ENCODE data around the gene IL27RA.
"Not testable (repeated sequence)": the region's sequence is repeated elsewhere in the genome, so short reads cannot be mapped to it uniquely, and the experiment has no call there.

The IL27RA gene

GRCh38 chr19:14035706-14036105, 4.1 kb downstream of the IL27RA start:
- Mint-ChIP-seq H3K36me3 (peaks cover 3% of the 10 kb centered on the region), H3K4me1 (ENCODE audit: low read depth) (peaks cover 25% of the 10 kb centered on the region), H3K9me3 (ENCODE audit: low read depth) (no peaks in the 10 kb centered on the region), H3K27me3 (no peaks in the 10 kb centered on the region), H3K4me3 (no peak overlapping the region), H3K27ac (no peak overlapping the region)

DNA sequence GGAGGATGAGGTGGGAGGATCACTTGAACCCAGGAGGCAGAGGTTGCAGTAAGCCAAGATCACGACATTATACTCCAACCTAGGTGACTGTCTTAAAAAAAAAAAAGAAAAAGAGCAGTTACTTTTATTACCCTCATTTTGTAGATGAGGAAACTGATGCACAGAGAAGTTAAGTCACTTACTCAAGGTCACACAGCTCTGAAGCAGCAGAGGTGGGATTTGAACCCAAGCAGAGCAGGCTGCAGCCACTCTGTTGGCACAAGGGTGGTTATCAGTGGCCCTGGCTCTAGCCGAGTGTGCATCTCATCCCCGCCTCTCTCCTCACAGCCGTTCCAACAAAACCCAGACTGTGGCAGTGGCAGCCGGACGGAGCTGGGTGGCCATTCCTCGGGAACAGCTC, 7.6 kb downstream of the IL27RA start:
- Mint-ChIP-seq H3K4me3 (no peak overlapping the region), H3K36me3 (peaks cover 2% of the 10 kb centered on the region), H3K27me3 (no peaks in the 10 kb centered on the region), H3K9me3 (ENCODE audit: low read depth) (no peaks in the 10 kb centered on the region), H3K27ac (no peak overlapping the region), H3K4me1 (ENCODE audit: low read depth) (peaks cover 14% of the 10 kb centered on the region)

DNA sequence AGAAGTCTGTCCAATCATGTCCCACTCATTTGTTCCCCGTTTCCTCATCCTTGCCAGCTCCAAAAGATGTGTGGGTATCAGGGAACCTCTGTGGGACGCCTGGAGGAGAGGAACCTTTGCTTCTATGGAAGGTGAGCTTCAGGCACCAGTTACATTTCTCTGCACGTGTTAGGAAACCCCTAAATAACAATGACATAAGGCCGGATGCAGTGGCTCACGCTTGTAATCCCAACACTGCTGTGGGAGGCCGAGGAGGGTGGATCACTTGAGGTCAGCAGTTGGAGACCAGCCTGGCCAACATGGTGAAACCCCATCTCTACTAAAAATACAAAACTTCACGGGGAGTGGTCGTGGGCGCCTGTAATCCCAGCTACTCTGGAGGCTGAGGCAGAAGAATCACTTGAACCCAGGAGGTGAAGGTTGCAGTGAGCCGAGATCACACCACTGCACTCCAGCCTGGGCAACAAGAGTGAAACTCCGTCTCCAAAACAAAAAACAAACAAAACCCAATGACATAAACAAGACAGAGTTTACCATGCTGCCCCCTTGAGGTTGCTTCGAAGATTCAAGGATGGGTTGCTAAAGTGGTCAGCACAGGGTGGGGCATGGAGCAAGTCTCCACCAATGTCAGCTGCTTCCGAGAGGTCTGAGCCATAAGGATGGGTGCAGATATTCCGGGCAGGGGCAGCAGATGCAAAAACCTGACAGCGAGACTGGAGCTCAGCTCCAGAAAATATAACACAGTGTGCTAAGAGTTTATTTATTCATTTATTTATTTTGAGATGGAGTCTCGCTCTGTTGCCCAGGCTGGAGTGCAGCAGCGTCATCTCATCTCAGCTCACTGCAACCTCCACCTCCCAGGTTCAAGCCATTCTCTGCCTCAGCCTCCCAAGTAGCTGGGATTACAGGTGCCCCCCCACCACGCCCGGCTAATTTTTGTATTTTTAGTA, 11.4 kb downstream of the IL27RA start:
- H3K27ac Mint-ChIP-seq: peak overlapping the region; percentile 64
- not testable (repeated sequence) for H3K4me1 Mint-ChIP-seq (ENCODE audit: low read depth); H3K9me3 Mint-ChIP-seq (ENCODE audit: low read depth); H3K4me3 Mint-ChIP-seq; H3K36me3 Mint-ChIP-seq; H3K27me3 Mint-ChIP-seq

GRCh38 chr19:14047866-14048265, 16.3 kb downstream of the IL27RA start:
- H3K4me1 Mint-ChIP-seq (ENCODE audit: low read depth): peaks cover 10% of the 10 kb centered on the region
- not testable (repeated sequence) for H3K27ac Mint-ChIP-seq; H3K36me3 Mint-ChIP-seq; H3K27me3 Mint-ChIP-seq; H3K4me3 Mint-ChIP-seq; H3K9me3 Mint-ChIP-seq (ENCODE audit: low read depth)

DNA sequence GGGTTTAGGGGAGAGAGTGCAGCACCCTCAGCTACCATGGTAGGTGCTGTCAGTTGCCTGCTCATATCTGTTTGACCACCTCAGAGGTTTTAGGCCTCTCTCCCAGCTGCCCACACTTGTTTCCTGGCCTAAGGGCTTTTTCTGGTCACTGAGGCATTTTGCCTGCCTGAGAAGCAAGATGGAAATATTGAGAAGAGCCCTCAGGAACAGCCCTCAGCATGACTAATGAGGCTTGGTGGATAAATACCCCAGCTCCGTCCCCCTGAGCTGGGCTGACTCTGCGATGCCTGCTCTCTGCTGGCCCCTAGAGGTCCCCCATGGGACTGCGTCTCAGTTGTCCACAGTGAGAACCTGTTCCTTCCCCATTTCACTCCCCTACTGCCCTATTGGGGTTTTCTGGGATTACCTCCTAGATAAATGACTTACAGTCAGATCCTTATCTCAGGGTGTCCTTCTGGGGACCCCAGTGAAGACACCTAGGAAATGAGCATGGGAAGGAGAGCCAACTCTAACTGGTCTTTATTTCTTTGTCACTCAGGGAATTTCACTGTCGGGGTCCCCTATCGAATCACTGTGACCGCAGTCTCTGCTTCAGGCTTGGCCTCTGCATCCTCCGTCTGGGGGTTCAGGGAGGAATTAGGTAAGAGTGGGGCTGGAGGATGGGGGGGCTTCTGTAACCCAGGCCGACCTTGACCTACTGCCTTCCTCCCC, 17.0 kb downstream of the IL27RA start:
- H3K4me1 Mint-ChIP-seq (ENCODE audit: low read depth): peaks cover 9% of the 10 kb centered on the region
- no peaks in the 10 kb centered on the region for H3K27me3 Mint-ChIP-seq
- H3K4me3 Mint-ChIP-seq: no peak overlapping the region
- H3K36me3 Mint-ChIP-seq: peaks cover 5% of the 10 kb centered on the region
- no peaks in the 10 kb centered on the region for H3K9me3 Mint-ChIP-seq (ENCODE audit: low read depth)
- peak overlapping the region; percentile 28 for H3K27ac Mint-ChIP-seq

DNA sequence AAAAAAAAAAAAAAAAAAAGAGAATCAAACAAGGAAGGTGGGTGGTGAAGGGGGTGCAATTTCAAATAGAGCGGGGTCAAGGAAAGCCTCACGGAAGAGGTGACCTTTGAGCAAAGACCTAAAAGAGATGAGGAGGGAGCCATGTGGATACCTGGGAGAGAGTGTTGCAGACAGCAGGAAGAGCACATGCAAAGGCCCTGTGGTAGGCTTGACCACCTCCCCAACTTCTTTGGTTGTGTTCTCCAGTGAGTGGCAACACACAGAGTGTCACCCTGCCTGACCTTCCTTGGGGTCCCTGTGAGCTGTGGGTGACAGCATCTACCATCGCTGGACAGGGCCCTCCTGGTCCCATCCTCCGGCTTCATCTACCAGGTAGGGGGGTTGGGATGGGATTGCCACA, 18.9 kb downstream of the IL27RA start:
- H3K27me3 Mint-ChIP-seq: no peaks in the 10 kb centered on the region
- H3K36me3 Mint-ChIP-seq: peaks cover 5% of the 10 kb centered on the region
- no peaks in the 10 kb centered on the region for H3K9me3 Mint-ChIP-seq (ENCODE audit: low read depth)
- H3K4me1 Mint-ChIP-seq (ENCODE audit: low read depth): peaks cover 10% of the 10 kb centered on the region
- H3K4me3 Mint-ChIP-seq: no peak overlapping the region
- H3K27ac Mint-ChIP-seq: no peak overlapping the region

DNA sequence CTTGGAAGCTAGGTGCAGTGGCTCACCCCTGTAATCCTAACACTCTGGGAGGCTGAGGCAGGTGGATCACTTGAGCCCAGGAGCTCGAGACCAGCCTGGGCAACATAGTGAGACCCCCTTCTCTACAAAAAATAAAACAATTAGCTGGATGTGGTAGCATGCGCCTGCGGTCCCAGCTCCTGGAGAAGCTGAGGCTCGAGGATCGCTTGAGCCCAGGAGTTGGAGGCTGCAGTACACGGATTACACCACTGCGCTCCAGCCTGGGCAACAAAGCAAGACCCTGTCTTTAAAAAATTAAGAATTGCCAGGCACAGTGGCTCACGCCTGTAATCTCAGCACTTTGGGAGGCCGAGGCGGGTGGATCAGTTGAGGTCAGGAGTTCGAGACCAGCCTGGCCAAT, 19.4 kb downstream of the IL27RA start:
- not testable (repeated sequence) for H3K27me3 Mint-ChIP-seq; H3K27ac Mint-ChIP-seq; H3K36me3 Mint-ChIP-seq; H3K9me3 Mint-ChIP-seq (ENCODE audit: low read depth); H3K4me1 Mint-ChIP-seq (ENCODE audit: low read depth); H3K4me3 Mint-ChIP-seq

GRCh38 chr19:14051980-14052379, 20.4 kb downstream of the IL27RA start:
- Mint-ChIP-seq H3K9me3 (ENCODE audit: low read depth) (no peaks in the 10 kb centered on the region), H3K4me1 (ENCODE audit: low read depth) (peaks cover 6% of the 10 kb centered on the region), H3K27me3 (no peaks in the 10 kb centered on the region), H3K27ac (no peak overlapping the region), H3K4me3 (no peak overlapping the region), H3K36me3 (peaks cover 5% of the 10 kb centered on the region)

GRCh38 chr19:14052470-14052869, 20.9 kb downstream of the IL27RA start:
- Mint-ChIP-seq H3K4me1 (ENCODE audit: low read depth) (peaks cover 6% of the 10 kb centered on the region), H3K36me3 (peaks cover 5% of the 10 kb centered on the region), H3K4me3 (no peak overlapping the region), H3K27ac (no peak overlapping the region), H3K27me3 (no peaks in the 10 kb centered on the region), H3K9me3 (ENCODE audit: low read depth) (no peaks in the 10 kb centered on the region)

DNA sequence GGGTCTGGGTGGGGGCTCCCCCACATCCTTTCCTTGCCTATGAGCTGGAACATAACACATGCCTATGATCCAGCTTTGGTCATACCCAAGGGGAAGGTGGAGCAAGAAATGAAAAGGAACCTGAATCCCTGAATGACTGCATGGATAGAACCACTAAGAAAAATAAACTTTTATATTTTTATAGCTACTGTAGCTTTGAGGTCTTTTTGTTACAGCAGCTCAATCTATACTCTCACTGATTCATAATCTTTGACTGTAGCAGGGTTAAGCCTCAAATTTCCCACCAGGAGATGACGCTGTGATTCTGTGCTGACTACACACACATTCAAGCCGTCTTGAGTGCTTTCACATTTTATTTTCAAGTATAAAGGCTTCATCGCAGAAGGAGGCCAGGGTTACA, 21.5 kb downstream of the IL27RA start:
- no peak overlapping the region for H3K4me3 Mint-ChIP-seq
- peaks cover 5% of the 10 kb centered on the region for H3K36me3 Mint-ChIP-seq
- H3K27ac Mint-ChIP-seq: no peak overlapping the region
- no peaks in the 10 kb centered on the region for H3K9me3 Mint-ChIP-seq (ENCODE audit: low read depth)
- no peaks in the 10 kb centered on the region for H3K27me3 Mint-ChIP-seq
- H3K4me1 Mint-ChIP-seq (ENCODE audit: low read depth): peaks cover 9% of the 10 kb centered on the region

GRCh38 chr19:14053500-14053899, 21.9 kb downstream of the IL27RA start:
- H3K9me3 Mint-ChIP-seq (ENCODE audit: low read depth): no peaks in the 10 kb centered on the region
- H3K4me1 Mint-ChIP-seq (ENCODE audit: low read depth): peaks cover 12% of the 10 kb centered on the region
- no peak overlapping the region for H3K27ac Mint-ChIP-seq
- H3K36me3 Mint-ChIP-seq: peaks cover 5% of the 10 kb centered on the region
- peaks cover 4% of the 10 kb centered on the region for H3K27me3 Mint-ChIP-seq
- no peak overlapping the region for H3K4me3 Mint-ChIP-seq

- Mint-ChIP-seq H3K4me3 (no peak overlapping the region), H3K27me3 (peaks cover 8% of the 10 kb centered on the region), H3K9me3 (ENCODE audit: low read depth) (no peaks in the 10 kb centered on the region), H3K27ac (no peak overlapping the region), H3K4me1 (ENCODE audit: low read depth) (peaks cover 13% of the 10 kb centered on the region), H3K36me3 (peaks cover 5% of the 10 kb centered on the region)
Observed at GRCh38 chr19:14054099-14054498, 22.5 kb downstream of the IL27RA start.

DNA sequence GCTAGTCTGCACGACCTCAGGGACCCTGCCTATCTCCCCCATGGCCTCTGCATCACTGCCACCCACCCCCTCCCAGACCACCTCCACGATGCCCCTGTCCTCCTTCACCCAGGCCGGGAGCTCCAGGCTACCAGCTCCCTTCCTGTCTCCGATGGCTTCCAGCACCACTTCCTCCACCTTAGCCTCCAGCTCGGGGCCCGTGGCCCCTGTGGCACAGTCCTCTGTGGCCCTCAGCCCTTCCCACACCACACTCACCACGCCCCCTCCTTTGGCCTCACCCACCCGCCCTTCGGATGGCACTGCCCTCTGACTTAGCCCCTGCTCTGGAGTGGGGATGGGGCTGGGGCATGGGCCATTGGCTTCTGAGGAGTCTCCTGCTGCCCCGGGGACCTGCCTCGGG, 23.2 kb downstream of the IL27RA start:
- H3K27me3 Mint-ChIP-seq: peaks cover 11% of the 10 kb centered on the region

GRCh38 chr19:14055396-14055795, 23.8 kb downstream of the IL27RA start:
- Mint-ChIP-seq H3K4me3 (no peak overlapping the region), H3K9me3 (ENCODE audit: low read depth) (no peaks in the 10 kb centered on the region), H3K27ac (no peak overlapping the region), H3K27me3 (peaks cover 16% of the 10 kb centered on the region), H3K36me3 (peaks cover 5% of the 10 kb centered on the region), H3K4me1 (ENCODE audit: low read depth) (peaks cover 13% of the 10 kb centered on the region)

More for the DNA sequence above, 23.2 kb downstream of the IL27RA start:
- peaks cover 13% of the 10 kb centered on the region for H3K4me1 Mint-ChIP-seq (ENCODE audit: low read depth)
- H3K27ac Mint-ChIP-seq: no peak overlapping the region
- H3K36me3 Mint-ChIP-seq: peaks cover 5% of the 10 kb centered on the region
- H3K4me3 Mint-ChIP-seq: no peak overlapping the region
- no peaks in the 10 kb centered on the region for H3K9me3 Mint-ChIP-seq (ENCODE audit: low read depth)

DNA sequence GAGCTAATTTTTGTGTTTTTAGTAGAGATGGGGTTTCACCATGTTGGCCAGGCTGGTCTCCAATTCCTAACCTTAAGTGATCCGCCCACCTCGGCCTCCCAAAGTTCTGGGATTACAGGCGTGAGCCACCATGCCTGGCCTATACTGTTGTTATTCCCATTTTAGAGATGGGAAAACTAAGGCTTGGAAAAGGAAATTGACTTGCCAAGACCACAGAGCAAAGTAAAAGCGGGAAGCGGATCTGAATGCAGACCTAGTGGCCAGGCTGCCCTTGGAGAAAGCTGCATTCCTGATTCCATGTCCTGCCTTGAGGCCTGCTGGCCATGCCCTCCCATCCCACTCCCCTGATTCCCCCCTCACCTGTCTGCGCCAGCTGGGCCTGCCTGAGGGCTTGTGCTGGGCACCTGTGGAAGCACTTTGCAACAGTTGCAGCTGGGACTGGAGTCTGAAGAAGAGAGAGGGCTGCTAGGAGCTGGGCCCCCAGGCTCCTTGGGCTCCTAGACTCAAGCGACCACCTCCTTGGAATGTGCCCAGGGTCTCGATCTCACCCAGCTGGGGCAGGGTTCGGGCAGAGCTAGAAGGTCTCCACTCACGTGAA, 24.6 kb downstream of the IL27RA start:
- H3K9me3 Mint-ChIP-seq (ENCODE audit: low read depth): no peaks in the 10 kb centered on the region
- no peak overlapping the region for H3K27ac Mint-ChIP-seq
- H3K36me3 Mint-ChIP-seq: peaks cover 5% of the 10 kb centered on the region
- no peak overlapping the region for H3K4me3 Mint-ChIP-seq
- H3K4me1 Mint-ChIP-seq (ENCODE audit: low read depth): peaks cover 13% of the 10 kb centered on the region
- H3K27me3 Mint-ChIP-seq: peaks cover 19% of the 10 kb centered on the region
